ENCODE measurements around the gene ZNF547. TPM values are rescaled to one million over a fixed set of nuclear protein-coding genes. Genes with fewer than 3 reads are reported as not detected.
A peak's percentile ranks its signal among the peaks of the same experiment; 100 is the strongest.

ZNF547 gene
- total and polyA plus RNA-seq, 2 experiments from 2014 or later = 1.1 to 4.9 TPM

DNA sequence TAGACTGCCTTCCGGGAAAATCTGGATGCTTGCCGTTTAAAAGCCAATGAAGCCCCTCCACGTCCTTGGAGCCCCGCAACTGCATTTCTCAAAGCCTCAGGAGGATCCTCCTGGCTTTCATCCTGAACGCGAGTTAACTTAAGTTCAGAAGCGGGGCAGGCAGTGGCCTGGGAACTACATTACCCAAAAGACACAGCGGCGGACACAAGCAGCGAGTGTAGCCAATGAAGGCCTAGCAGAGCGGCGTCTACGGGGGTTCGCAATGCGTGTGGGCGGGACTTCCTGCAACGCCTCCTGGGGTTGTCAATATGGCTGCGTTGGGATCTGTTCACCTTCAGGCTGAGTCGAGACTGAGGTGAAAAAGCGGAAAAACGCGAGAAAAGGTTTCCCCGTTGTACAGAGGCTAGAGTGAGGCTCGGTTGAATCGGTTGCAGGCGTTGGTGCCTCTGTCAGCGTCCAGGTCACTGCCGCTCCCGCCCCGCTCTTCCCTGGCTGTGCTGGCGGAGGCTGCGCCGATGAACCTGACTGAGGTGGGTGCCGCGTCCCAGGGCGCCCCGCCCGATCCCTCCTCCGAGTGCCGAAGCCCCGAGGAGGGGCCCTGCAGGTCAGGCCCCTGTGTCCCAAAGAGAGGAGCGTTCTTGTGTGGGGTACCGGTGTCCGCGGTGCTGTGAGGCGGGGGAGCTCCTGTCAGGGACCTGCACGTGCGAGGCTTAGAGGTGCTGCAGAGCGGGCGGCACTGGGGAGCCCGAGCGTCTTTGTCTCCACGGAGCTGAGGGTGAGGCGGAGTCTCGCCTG lies 47.7 kb downstream of the ZNF547 start, which contains the start of gene ZNF17:
Gene ZNF17, plus strand, starts transcription at position 285 of the 795 bp plus-strand sequence. CDS start 2,455 bp downstream, outside the sequence.
- Histone ChIP-seq H4K20me1 (replicated peaks; ENCODE audit: insufficient read depth) (no peaks in the 10 kb centered on the region), H3K27ac (ENCODE audit: low read depth) (no peak within 1 kb of the TSS), H3K9me2 (ENCODE audit: insufficient read depth) (no peaks in the 10 kb centered on the region), H3K4me2 (peak within 1 kb of the TSS; percentile 98), H3K4me1 (ENCODE audit: insufficient read depth) (0 out of 2 replicates have a peak, but pooled peaks cover 5% of the 10 kb centered on the region), H2AFZ (peak within 1 kb of the TSS; percentile 91), H3K79me2 (replicated peaks; ENCODE audit: insufficient read depth) (peaks cover 31% of the 10 kb centered on the region), H3K36me3 (ENCODE audit: insufficient read depth) (no peaks in the 10 kb centered on the region), H3F3A (replicated peaks; ENCODE audit: low read depth) (no peaks in the 10 kb centered on the region), H3K4me3 (peak within 1 kb of the TSS; percentile 93), H3K27me3 (ENCODE audit: insufficient read depth) (no peaks in the 10 kb centered on the region)
- peaks cover 2% of the 10 kb centered on the region; the same call in 1 of the 3 replicates for H3K36me3 Mint-ChIP-seq (ENCODE audit: low read depth)
- DNase-seq (ENCODE audit: low spot score) (peak; percentile 99), ATAC-seq (peak; percentile 98)
- H3K4me3 Mint-ChIP-seq = peak within 1 kb of the TSS; percentile 93
- TF ChIP-seq, protein P1, sequence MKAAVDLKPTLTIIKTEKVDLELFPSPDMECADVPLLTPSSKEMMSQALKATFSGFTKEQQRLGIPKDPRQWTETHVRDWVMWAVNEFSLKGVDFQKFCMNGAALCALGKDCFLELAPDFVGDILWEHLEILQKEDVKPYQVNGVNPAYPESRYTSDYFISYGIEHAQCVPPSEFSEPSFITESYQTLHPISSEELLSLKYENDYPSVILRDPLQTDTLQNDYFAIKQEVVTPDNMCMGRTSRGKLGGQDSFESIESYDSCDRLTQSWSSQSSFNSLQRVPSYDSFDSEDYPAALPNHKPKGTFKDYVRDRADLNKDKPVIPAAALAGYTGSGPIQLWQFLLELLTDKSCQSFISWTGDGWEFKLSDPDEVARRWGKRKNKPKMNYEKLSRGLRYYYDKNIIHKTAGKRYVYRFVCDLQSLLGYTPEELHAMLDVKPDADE (IDR thresholded peaks at IDR 0.05) = peak; percentile 93
- TF ChIP-seq ZNF331 (CRISPR knock-in tag; IDR thresholded peaks at IDR 0.05; ENCODE audit: low read depth) (no peak), CREB1 (CRISPR knock-in tag; IDR thresholded peaks at IDR 0.05; ENCODE audit: low read depth) (peak; percentile 83), POLR2AphosphoS5 (IDR thresholded peaks at IDR 0.05; ENCODE audit: low read depth) (peak; percentile 55; the same call in 1 of the 2 replicates), ZNF114 (CRISPR knock-in tag; IDR thresholded peaks at IDR 0.05) (no peak)
- TF ChIP-seq, protein P2, sequence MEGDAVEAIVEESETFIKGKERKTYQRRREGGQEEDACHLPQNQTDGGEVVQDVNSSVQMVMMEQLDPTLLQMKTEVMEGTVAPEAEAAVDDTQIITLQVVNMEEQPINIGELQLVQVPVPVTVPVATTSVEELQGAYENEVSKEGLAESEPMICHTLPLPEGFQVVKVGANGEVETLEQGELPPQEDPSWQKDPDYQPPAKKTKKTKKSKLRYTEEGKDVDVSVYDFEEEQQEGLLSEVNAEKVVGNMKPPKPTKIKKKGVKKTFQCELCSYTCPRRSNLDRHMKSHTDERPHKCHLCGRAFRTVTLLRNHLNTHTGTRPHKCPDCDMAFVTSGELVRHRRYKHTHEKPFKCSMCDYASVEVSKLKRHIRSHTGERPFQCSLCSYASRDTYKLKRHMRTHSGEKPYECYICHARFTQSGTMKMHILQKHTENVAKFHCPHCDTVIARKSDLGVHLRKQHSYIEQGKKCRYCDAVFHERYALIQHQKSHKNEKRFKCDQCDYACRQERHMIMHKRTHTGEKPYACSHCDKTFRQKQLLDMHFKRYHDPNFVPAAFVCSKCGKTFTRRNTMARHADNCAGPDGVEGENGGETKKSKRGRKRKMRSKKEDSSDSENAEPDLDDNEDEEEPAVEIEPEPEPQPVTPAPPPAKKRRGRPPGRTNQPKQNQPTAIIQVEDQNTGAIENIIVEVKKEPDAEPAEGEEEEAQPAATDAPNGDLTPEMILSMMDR (conservative IDR thresholded peaks at IDR 0.05; ENCODE audit: low read depth in 2 of 2) = no peak
- H3K27ac Mint-ChIP-seq = peak within 1 kb of the TSS; percentile 85
- H3K27me3 Mint-ChIP-seq (ENCODE audit: insufficient read depth, low read depth, poor library complexity) = peaks cover 11% of the 10 kb centered on the region
- no peaks in the 10 kb centered on the region; the same call in 2 of the 3 replicates for H3K9me3 Mint-ChIP-seq
- H3K4me1 Mint-ChIP-seq = peaks cover 6% of the 10 kb centered on the region

DNA sequence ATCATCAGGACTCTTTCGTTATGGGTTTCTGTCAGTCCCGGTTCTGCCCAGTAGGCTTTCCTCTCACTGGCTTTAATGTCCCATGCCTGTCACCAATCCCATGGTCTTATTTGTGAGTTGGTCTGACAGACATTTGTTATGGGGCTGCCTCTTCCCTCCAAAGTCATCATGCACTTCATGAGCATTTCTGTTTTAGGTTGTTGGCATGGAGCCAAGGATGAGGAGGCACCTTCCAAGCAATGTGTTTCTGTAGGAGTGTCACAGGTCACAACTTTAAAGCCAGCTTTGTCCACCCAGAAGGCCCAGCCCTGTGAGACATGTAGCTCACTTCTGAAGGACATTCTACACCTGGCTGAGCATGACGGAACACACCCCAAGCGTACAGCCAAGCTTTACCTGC lies 56.1 kb downstream of the ZNF547 start:
- H3K27me3 Mint-ChIP-seq (ENCODE audit: insufficient read depth, low read depth, poor library complexity) = peaks cover 4% of the 10 kb centered on the region
- Histone ChIP-seq H3K4me3 (no peak overlapping the region), H3K36me3 (ENCODE audit: insufficient read depth) (peaks cover 3% of the 10 kb centered on the region), H3K4me1 (ENCODE audit: insufficient read depth) (no peaks in the 10 kb centered on the region), H3K27me3 (ENCODE audit: insufficient read depth) (no peaks in the 10 kb centered on the region), H4K20me1 (replicated peaks; ENCODE audit: insufficient read depth) (no peaks in the 10 kb centered on the region; the same call in 1 of the 2 replicates), H3K4me2 (no peak overlapping the region), H2AFZ (no peak overlapping the region), H3K79me2 (replicated peaks; ENCODE audit: insufficient read depth) (peaks cover 6% of the 10 kb centered on the region; the same call in 1 of the 2 replicates), H3F3A (replicated peaks; ENCODE audit: low read depth) (no peaks in the 10 kb centered on the region), H3K27ac (ENCODE audit: low read depth) (no peak overlapping the region), H3K9me2 (ENCODE audit: insufficient read depth) (no peaks in the 10 kb centered on the region)
- DNase-seq (ENCODE audit: low spot score) (no peak), ATAC-seq (no peak)
- no peaks in the 10 kb centered on the region for H3K4me1 Mint-ChIP-seq
- no peak overlapping the region for H3K4me3 Mint-ChIP-seq
- H3K9me3 Mint-ChIP-seq = no peaks in the 10 kb centered on the region
- peaks cover 33% of the 10 kb centered on the region for H3K36me3 Mint-ChIP-seq (ENCODE audit: low read depth)
- no peak overlapping the region for H3K27ac Mint-ChIP-seq
- TF ChIP-seq POLR2AphosphoS5 (IDR thresholded peaks at IDR 0.05; ENCODE audit: low read depth) (no peak), CREB1 (CRISPR knock-in tag; IDR thresholded peaks at IDR 0.05; ENCODE audit: low read depth) (no peak), JUNB (IDR thresholded peaks at IDR 0.05; ENCODE audit: unreplicated experiment) (no peak), NANOG (IDR thresholded peaks at IDR 0.05; ENCODE audit: borderline replicate concordance) (no peak), EZH2phosphoT487 (IDR thresholded peaks at IDR 0.05; ENCODE audit: unreplicated experiment) (no peak), EZH2 (IDR thresholded peaks at IDR 0.05; ENCODE audit: low read depth, unreplicated experiment) (no peak), STAT1 (IDR thresholded peaks at IDR 0.05; ENCODE audit: unreplicated experiment) (no peak), ZNF331 (CRISPR knock-in tag; IDR thresholded peaks at IDR 0.05; ENCODE audit: low read depth) (no peak), ZNF114 (CRISPR knock-in tag; IDR thresholded peaks at IDR 0.05) (no peak)
- TF ChIP-seq, protein P2 (conservative IDR thresholded peaks at IDR 0.05; ENCODE audit: low read depth in 2 of 2) = no peak
- TF ChIP-seq, protein P3, sequence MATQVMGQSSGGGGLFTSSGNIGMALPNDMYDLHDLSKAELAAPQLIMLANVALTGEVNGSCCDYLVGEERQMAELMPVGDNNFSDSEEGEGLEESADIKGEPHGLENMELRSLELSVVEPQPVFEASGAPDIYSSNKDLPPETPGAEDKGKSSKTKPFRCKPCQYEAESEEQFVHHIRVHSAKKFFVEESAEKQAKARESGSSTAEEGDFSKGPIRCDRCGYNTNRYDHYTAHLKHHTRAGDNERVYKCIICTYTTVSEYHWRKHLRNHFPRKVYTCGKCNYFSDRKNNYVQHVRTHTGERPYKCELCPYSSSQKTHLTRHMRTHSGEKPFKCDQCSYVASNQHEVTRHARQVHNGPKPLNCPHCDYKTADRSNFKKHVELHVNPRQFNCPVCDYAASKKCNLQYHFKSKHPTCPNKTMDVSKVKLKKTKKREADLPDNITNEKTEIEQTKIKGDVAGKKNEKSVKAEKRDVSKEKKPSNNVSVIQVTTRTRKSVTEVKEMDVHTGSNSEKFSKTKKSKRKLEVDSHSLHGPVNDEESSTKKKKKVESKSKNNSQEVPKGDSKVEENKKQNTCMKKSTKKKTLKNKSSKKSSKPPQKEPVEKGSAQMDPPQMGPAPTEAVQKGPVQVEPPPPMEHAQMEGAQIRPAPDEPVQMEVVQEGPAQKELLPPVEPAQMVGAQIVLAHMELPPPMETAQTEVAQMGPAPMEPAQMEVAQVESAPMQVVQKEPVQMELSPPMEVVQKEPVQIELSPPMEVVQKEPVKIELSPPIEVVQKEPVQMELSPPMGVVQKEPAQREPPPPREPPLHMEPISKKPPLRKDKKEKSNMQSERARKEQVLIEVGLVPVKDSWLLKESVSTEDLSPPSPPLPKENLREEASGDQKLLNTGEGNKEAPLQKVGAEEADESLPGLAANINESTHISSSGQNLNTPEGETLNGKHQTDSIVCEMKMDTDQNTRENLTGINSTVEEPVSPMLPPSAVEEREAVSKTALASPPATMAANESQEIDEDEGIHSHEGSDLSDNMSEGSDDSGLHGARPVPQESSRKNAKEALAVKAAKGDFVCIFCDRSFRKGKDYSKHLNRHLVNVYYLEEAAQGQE (IDR thresholded peaks at IDR 0.05; ENCODE audit: unreplicated experiment) = no peak
- TF ChIP-seq, protein P1 (IDR thresholded peaks at IDR 0.05) = no peak

Data from GM23338 (cell line).